ENCODE data around the gene CDA.

CDA gene

DNA sequence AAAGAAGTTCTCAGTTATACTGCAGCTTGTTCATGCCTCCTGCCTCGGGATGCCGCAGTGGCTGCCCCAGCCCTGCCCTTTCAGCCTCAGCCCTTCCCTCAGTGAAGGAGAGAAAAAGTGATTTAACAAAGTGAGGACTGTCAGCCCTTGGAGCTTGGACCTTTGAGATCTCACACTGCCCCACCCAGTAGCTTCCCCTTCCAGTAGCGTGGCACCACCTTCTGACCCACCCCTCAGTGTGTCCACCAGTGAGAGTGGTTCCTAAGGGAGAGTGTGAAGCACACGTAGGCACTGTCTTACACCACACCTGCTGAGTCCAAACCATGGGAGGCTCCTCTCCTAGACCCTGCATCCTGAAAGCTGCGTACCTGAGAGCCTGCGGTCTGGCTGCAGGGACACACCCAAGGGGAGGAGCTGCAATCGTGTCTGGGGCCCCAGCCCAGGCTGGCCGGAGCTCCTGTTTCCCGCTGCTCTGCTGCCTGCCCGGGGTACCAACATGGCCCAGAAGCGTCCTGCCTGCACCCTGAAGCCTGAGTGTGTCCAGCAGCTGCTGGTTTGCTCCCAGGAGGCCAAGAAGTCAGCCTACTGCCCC lies at the start of gene CDA:
TSS of gene CDA (plus strand) at position 464 of the 592 bp plus-strand sequence. CDS start at position 497, 33 bp downstream.
- DNase-seq = no peak

DNA sequence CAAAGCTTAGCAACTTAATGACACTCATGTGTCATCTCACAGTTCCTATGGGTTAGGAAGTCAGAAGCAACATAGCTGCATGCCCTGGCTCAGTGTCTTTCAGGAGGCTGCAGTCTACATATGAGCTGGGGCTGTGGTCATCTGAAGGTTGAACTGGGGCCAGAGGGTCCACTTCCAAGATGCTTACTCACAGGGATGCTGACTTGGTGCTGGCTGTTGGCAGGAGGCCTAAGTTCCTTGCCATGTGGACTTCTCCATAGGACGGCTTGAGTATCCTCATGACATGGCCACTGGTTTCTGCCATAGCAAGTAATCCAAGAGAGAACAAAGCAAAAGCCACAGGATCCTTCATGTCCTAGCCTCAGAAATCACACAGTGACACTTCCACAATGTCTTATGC lies 48.6 kb upstream of the CDA start:
- no peak for DNase-seq

DNA sequence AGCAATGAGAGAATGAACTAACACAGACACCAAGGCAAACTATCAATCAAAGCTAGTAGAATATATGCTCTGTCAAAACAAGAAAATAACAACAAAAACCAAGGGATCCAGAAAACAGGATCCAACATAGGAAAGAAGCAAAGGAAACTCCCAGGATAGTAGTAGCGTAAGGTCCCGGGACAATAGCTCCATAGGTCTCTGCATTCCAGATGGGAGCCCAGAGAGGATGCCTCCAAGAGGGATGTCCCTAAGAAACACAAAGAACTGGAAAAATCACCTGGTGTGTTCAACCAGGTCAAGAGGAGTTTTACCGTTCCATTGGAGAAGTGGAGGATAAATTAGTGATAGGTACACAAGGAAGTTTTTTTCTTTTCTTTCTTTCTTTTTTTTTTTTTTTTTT lies 42.3 kb upstream of the CDA start:
- no peak for DNase-seq

DNA sequence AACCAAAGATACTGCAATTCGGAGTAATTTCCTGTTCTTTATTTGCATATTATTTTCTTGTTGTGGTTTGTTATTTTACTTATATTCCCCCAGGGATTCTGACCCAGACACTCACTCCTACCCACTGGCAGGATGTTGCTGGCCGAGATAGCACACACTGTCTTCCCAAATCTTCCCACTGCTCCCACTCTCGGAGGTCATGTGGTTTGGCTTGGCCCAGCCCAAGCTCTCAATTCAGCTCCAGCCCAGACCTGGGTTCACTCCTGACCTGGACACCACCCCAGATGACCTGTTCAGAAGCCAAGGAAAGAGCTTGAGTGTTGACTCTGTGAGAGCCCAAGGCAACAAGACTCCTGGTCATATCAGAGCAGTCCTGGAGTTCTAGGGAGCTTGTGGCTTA lies 37.7 kb upstream of the CDA start:
- no peak for DNase-seq

DNA sequence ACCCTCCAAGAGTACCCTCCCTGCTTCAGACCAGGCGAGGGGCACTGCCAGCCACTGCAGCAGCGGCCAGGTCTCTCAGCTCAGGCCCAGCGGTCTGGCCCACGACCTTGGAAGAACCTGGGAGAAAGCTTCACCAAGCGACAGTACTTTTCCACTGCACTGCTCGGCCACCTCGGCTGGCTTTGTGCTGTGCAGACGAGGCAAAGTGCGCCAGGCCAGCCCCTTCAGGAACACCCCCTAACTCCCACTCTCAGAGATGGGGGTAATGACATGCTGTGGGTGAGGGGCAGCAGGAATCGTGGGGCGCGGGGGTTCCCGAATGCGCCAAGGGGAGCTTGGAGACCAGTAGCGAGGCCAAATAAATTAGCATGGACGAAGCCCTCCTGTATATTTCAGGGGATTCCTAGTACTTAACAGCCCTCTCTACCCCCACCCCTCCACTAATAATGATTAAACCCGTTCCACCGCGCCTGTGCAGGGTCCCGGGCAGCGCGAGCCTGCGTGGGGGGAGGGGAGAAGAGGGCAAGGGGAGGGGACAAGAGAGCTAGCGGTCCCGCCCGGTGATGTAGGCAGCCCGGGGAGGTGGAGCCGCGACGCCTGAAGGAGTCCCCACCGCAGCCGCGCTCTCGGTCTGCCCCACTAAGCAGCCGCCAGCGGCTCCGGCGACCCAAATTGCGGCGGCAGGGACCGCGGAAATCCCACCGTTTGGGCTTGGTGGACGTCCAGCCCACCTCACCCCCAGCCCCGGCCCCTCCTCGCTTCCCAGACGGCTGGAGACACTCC lies 36.8 kb upstream of the CDA start, which contains the start of gene FAM43B:
TSS of gene FAM43B (plus strand) at position 629 of the 783 bp plus-strand sequence. CDS start 401 bp downstream, outside the sequence.
- DNase-seq = no peak

DNA sequence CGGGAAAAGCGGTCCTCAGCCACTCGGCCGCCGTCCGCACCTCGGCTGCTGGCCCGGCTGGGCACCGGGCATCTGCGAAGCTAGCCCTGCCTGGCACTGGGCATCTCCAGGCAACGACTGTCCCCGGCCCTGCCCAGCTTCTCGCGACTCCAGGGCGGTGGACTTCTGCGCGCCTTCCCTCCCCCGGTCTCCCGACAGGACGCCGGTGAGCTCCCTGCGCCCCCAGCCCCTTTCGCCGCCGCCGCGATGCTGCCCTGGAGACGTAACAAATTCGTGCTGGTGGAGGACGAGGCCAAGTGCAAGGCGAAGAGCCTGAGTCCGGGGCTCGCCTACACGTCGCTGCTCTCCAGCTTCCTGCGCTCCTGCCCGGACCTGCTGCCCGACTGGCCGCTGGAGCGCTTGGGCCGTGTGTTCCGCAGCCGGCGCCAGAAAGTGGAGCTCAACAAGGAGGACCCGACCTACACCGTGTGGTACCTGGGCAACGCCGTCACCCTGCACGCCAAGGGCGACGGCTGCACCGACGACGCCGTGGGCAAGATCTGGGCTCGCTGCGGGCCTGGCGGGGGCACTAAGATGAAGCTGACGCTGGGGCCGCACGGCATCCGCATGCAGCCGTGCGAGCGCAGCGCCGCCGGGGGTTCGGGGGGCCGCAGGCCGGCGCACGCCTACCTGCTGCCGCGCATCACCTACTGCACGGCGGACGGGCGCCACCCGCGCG lies 36.0 kb upstream of the CDA start:
- no peak for DNase-seq

DNA sequence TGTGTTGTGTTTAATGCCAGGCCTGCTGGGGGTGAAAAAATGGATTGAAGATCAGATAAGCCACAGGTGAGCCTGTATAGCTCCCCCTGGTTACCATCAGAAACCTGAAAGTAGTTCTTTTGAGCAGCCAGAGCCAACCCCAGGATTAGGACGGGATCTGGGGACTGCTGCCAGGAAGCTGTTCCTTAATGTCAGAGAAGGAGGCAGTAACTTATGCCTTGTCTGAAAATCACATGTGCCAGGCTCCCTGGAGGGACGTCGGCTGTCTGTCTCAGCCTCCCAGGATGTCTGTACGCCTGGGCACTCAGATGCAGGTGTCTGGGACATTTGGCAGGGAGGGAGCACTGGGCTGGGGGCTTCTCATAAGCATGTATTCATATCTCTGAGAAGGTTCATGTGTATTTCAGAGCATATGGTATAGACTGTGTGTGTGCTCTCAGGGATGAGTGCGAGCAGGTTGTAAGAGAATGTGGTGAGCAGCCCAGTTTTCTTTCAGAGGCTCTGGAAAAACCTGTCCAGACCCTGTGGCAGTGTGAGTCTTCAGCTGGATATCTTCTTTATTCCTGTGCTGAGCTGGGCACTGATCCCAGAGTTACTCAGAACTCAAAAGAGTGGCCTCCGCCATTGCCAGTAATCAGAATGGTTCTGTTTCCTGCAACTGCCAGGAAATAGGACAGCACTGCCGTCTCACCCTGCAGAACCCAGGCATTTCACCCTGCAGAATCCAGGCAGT lies 33.7 kb upstream of the CDA start:
- no peak for DNase-seq

DNA sequence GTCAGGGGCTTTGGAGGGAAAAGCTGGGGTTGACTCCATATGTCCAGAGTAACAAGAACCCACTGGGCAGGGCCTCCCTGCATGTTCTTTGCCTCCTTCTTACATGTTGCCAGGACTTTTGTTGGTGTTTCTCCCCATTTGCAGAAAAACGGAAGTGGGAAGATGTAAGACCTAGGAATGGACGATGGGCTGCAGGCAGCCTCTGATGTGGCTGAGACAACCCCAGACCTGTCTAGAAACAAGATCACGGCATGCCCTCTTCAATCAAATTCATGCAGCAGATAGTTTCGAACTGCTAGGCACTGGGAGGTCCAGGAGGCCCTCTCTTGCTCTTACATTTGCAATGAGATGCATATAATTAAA lies 33.2 kb upstream of the CDA start:
- DNase-seq = no peak

DNA sequence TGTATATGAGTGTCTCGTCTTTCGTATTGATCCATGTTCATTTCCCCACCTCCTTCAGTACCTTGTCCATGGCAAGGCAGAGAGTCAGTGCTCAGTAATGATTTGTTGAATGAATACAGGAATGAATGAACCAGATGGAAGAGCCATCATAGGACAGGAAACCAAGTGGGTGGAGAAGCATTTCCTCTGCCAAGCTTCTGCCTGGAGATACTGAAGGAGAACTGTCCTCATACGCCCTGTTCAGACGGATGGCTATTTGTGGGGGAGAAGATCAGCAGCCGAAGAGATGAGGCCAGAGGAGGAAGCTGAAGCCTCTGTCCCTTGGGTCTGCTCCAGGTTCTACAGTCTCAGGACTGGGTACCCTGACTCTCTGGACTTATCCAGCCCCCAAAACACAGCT lies 30.7 kb upstream of the CDA start:
- no peak for DNase-seq

DNA sequence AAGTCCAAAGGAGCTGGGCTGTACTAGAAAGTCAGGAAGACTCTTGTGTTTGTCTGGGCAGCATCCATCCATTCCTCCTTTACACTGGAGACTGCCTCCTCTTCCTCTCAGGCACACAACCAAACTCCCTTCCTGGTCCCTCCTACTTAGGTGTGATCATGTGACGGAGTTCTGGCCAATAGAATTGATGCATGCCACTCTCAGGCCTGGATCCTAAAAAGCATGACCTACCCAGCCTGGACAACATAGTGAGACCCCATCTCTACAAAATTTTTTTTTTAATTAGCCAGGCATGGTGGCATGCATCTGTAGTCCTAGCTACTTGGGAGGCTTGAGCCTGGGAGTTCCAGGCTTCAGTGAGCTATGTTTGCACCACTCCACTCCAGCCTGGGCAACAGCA lies 27.9 kb upstream of the CDA start:
- no peak for DNase-seq

DNA sequence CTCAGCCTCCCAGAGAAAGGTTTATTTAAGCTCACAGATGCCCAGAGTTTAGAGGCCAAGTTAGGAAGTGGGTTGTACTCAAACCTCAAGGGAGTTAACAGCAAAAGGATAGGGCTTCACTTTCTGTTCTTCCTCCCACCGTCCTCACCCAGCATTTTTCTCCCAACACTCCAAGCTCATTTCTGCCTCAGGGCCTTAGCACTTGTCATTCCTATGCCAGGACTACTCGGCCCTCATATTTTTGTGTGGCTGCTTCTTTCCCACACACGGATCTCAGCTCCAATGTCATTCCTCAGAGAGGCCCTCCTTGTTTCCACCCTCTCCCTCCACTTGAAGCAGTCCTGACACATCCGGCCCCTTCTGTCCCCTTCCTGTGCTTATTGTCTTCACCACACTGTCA lies 23.7 kb upstream of the CDA start:
- DNase-seq = no peak

DNA sequence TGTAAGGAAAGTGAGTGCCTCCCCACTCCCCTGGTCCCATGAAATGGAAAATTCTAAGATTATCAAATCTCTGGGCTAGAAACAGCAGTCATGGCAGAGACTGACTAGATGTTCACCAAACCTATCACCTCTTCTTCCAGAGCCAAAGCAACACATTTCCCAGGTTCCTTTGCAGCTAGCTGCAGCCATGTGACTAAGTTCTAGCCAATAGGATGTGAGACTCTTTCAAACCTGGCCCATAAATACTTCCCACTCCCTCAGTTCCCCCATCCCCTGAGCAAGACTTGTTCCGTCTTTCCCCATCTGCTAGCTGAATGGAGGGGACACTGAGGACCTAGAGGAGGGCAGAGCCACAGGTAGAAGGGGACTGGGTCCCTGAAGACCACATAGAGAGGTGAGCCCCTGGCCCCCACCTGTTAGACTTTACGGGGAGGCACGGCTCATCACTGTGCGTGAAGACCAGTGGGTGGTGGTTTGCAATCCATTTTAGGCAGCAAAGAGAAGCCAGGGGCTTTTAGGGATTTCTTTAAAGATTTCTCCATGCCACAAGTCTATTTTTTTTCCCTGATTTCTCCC lies 19.3 kb upstream of the CDA start:
- no peak for DNase-seq

DNA sequence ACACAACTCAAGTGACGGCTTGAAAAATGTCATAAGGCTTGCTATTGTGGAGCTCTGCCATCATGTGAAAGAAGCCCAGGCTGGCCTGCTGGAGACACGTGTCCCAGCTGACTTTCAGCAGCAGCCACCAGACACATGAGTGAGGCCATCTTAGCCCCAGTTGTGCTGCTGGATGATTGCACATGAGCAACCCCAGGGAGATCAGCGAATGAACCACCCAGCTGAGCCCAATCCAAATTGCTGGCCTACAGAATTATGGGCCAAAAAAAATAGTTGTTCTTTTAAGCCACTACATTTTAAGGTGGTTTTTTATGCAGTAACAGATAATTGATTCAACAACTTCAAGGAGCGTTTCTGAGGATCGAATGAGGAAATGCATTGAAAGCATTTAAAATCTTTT lies 17.5 kb upstream of the CDA start:
- DNase-seq = no peak

DNA sequence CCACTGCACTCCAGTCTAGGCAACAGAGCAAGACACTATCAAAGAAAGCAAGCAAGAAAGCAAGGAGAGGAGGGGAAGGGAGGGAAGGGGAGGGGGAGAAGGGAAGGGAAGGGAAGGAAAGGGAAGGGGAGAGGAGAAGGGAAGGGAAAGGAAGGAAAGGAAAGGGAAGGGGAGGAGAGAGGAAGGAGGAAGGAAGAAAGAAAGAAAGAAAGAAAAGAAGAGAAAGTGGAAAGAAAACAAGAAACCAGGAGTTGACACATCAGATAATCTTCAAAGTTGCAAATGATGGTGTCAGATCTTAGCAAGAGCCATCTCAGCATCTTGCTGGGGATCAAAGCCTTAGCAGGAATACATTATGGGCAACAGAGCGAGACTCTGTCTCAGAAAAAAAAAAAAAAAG lies 14.9 kb upstream of the CDA start:
- DNase-seq = no peak

DNA sequence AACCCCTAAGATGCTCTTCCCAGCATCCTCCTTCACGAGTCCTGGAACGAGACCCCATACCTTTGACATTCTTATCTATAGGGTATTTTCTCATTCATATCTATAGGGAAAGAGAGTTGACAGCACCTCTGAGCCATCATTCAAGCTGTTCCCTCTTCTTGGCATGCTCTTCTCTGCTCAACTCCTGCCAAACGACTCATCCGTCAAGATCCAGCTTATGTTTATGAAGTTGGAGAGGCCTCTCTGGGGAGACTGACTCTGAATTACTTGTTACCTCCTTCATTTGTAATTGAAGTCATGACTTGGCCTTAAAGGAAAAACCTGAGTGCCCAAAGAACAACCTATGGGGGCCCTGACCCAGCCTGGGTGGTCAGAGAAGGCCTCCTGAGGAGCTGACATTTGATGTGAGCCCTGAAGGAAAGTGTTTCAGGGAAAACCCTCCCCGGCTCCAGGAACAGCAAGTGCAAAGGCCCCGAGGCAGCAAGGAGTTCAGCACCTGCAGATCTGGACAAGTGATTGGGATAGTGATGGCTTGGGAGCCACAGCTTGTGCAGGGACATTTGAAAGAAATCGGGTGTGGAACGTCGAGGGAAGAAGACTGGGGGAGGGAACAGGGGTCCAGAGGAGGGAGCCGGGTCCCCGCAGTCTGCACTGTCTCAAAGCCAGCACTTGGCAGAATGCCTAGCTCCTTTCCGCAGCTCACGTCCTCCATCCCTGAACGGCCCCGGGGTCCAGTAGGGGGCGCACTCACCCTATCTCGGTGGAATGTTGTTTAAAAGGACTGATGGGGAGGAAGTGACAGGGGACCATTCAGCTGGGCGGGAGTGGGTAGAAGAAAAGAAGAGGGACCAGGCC lies 14.0 kb upstream of the CDA start:
- DNase-seq = peak; percentile 48

DNA sequence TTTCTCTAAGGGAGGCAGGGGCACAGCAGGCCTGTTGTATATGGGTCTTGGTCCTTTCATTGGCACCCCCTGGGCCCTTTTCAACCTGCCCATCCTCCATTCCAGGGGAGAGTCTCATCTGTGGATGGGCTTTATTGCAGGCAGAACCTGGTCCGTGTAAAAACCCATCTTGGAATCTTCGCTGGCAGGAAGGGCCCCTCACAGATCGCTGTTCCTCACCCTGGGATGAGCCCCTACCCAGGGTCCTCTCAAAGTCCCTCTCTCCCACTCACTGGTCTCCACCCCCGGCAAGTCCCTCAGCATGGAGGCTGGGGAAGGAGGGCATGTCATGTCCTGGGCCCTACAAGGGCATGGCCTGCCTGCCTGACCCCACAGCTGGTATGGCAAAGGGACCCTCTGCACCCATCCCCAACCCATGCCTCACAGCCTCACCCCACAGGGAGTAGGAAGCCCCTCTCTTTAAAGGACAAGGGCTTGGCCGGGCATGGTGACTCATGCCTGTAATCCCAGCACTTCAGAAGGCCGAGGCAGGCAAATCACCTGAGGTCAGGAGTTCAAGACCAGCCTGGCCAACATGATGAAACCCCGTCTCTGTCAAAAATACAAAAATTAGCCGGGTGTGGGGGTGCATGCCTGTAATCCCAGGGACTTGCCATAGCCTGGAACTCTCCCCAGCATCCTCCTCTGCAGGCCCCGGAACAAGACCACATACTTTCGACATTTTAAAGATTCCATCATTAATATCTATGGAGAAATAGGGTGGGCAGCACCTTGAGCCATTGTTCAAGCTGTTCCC lies 13.2 kb upstream of the CDA start:
- DNase-seq = no peak

DNA sequence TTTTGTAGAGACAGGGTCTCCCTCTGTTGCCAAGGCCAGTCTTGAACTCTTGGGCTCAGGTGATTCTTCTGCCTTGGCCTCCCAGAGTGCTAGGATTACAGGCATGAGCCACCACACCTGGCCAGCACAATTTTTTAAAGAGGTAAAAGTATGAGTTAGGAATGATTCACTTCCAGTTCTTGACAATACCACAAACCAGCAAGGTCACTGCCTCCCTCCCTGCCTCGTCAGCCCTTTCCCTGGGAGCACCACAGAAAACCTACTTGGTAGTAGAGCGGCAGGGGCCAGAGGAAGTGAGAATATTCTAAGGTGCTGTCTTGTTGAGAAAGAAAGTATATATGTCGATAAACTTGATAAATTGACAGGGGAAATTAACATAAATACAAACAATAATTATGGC lies 10.8 kb upstream of the CDA start:
- no peak for DNase-seq

DNA sequence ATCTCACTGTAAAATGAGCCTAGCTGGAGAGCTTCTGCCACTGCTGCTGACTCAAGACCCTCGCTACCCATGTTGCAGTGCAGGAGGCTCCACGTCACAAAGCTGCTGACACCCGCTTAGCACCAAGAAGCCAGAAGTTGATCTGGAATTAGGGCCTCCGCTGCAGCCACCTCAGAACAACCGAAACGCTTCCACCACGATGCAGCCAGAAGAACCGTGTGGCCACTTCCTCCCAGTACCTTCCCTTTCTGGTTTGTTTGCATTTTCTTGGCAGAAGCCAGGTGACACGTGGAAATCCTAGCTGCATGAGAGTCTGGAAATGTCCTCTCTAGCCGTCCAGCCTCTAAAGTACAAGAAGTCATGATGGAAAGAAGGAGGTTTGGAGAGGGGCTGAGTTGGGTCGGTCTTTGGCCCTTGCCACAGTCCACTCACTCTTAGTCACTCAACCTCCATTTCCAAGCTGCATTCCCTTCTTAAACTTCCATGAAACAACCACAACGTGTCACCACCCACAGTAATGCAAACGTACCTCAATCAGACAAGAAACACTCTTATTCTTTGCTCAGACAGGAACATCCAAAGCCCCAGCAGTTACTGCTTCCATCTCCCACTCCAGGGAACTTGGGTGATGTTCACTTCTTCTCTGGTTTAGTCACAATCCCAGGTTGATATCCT lies 10.0 kb upstream of the CDA start:
- DNase-seq = no peak

DNA sequence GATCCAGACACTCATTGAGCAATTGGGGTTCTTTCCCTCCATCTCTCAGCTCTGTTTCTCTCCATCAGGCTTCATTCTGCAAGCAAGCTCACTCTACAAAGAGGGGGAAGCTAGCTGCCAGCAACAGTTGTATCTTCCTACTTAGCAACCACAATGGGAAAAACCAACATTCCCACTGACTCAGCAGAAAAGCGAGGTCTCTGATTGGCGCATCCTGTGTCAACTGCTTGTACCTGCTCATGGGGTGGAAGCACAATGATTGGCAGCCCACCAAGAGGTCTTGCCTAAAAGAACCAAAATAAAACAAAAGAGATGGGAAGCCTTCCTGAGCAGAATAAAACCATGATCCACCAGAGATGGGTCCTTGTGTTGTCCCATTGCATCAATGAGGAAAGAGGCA lies 4.0 kb upstream of the CDA start:
- no peak for DNase-seq

DNA sequence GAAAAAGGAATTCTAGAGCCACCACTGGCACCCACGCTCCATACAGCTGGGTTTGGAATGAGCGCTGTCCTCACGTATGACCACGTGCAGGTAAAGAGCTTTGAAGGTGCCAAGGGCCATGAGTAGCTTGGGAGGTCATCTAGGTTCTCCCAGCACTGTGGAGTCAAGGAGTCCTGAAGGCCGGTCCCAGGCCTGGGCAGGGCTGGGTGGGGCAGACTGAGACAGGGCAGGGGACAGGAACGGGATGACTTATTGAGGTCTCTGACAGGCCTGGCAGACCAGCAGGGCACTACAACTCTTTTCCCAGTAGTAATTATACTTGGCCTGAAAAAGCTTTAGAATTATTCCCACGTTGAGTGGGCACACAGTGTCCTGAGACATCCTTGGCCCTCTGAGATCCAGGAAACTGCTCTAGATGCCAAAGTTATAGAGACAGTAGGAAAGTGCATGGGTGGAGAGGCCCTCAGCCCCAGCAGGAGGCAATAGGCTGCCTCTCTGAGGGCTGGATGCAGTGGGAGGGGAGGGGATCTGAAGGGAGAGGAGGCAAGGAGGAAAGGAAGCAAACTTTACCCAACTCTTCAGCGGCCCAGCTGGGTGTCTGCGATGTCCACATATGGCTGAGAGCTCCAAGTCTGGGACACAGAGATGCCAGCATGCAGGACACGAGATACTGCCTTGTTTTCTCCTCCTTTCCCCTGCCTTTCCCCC lies 1.8 kb upstream of the CDA start:
- no peak for DNase-seq

All from CD4-positive, alpha-beta T cell treated with Interleukin-10 for 1 hour (primary cell).